Lower leg skin (tissue), 4 donors: ENCODE measurements around the gene OR4K15. TPM values are rescaled to one million over a fixed set of nuclear protein-coding genes. Genes with fewer than 3 reads are reported as not detected.

ENCODE experiments used
- DNase-seq, 2 donors: peaks; one replicate each; pipeline ENCODE4 v3.0.0-alpha.2; 2019; ENCODE audit warnings: low spot score in 2 of 2
- H3K4me3 ChIP-seq: fragments of 200-600 bp; sonication (generic); 2 replicates; pipeline ENCODE4 v1.5.1; 2017; ENCODE audit warnings: mild to moderate bottlenecking, low read depth; ENCODE audit not compliant: poor library complexity, severe bottlenecking
- CTCF ChIP-seq, 3 donors: fragments of 450-650 bp; IDR thresholded peaks; one replicate each; pipeline ENCODE4 v1.5.1; 2016; ENCODE audit warnings: antibody characterized with exemption in 3 of 3, mild to moderate bottlenecking in 3 of 3, moderate library complexity in 2 of 3
- POLR2A ChIP-seq, 2 donors: fragments of 450-650 bp; IDR thresholded peaks; one replicate each; pipeline ENCODE4 v1.6.1; 2016 to 2017; ENCODE audit warnings: antibody characterized with exemption in 2 of 2, mild to moderate bottlenecking in 1 of 2, moderate library complexity in 1 of 2
- WGBS, 2 donors: methylation state at CpG; one replicate each; pipeline ENCODE4 v1.1.5; 2018; 5-methylcytosine and 5-hydroxymethylcytosine counted together
- intact Hi-C: fragments of 100-400 bp; cut with DNase I; formaldehyde crosslinking; loops from one replicate; pipeline ENCODE4 v1.15.0; 2023; ENCODE audit warnings: low total_unique reads
- total RNA-seq, 4 donors: library from RNA; depleted of rRNA; stranded (reverse); fragments of >200 nt; gene quantifications; one replicate each; pipeline ENCODE4 v1.1.0, GENCODE V29; 2016

OR4K15 gene
- total RNA-seq, 4 donors from 2014 or later: not detected

- no peak overlapping the region for H3K4me3 ChIP-seq
- WGBS, 2 donors: 69 to 70% methylated on average over 2 of the region's 2 CpGs
- DNase-seq: no peak
- intact Hi-C loops: no loop called here
- TF ChIP-seq POLR2A (IDR thresholded peaks at IDR 0.05): no peak
- TF ChIP-seq CTCF (IDR thresholded peaks at IDR 0.05): no peak
These were observed 18.0 kb downstream of the OR4K15 start for GRCh38 chr14:19993438-19993837.

- TF ChIP-seq POLR2A (IDR thresholded peaks at IDR 0.05) (no peak), CTCF (IDR thresholded peaks at IDR 0.05) (no peak)
- DNase-seq: no peak
- H3K4me3 ChIP-seq: no peak within 1 kb of the TSS
- intact Hi-C loops: no loop called here
These were observed 26.5 kb downstream of the OR4K15 start, which contains the start of gene OR4Q2 for GRCh38 chr14:20001863-20002262. Gene OR4Q2 (plus strand): TSS chr14:20002163.

- no peak for DNase-seq
- 66 to 72% methylated on average over 7 of the region's 7 CpGs for WGBS, 2 donors
- TF ChIP-seq CTCF (IDR thresholded peaks at IDR 0.05) (no peak), POLR2A (IDR thresholded peaks at IDR 0.05) (no peak)
- H3K4me3 ChIP-seq: no peak overlapping the region
- intact Hi-C loops: no loop called here
These were observed 26.9 kb downstream of the OR4K15 start for GRCh38 chr14:20002319-20002718.

GRCh38 chr14:20008156-20008555 lies 32.8 kb downstream of the OR4K15 start:
- intact Hi-C loops: no loop called here
- DNase-seq: no peak
- TF ChIP-seq CTCF (IDR thresholded peaks at IDR 0.05) (no peak), POLR2A (IDR thresholded peaks at IDR 0.05) (no peak)
- no peak overlapping the region for H3K4me3 ChIP-seq

- intact Hi-C loops: no loop called here
- DNase-seq: no peak
- 64 to 75% methylated on average over 2 of the region's 2 CpGs for WGBS, 2 donors
- no peak within 1 kb of the TSS for H3K4me3 ChIP-seq
- TF ChIP-seq CTCF (IDR thresholded peaks at IDR 0.05) (no peak), POLR2A (IDR thresholded peaks at IDR 0.05) (no peak)
These were observed 44.0 kb downstream of the OR4K15 start, which contains the start of gene OR4K14 for GRCh38 chr14:20019257-20019865. Gene OR4K14 (minus strand): TSS chr14:20019307. CDS start chr14:20015193, 4,114 bp downstream.

Other genes with a start within 250 kb of the OR4K15 start
- not detected for gene OR4Q3, start 232.0 kb upstream of the OR4K15 start, total RNA-seq
- not detected for gene OR4M1, start 202.1 kb upstream of the OR4K15 start, total RNA-seq
- not detected for gene OR4N2, start 171.8 kb upstream of the OR4K15 start, total RNA-seq
- not detected for gene OR4K2, start 100.4 kb upstream of the OR4K15 start, total RNA-seq
- gene OR4K5, start 55.0 kb upstream of the OR4K15 start, total RNA-seq: not detected
- not detected for gene OR4K1, start 44.7 kb upstream of the OR4K15 start, total RNA-seq
- gene OR4Q2, start 26.6 kb downstream of the OR4K15 start, total RNA-seq: not detected
- not detected for gene OR4K14, start 43.7 kb downstream of the OR4K15 start, total RNA-seq
- not detected for gene OR4K13, start 60.4 kb downstream of the OR4K15 start, total RNA-seq
- not detected for gene OR4L1, start 84.5 kb downstream of the OR4K15 start, total RNA-seq
- gene OR4K17, start 135.1 kb downstream of the OR4K15 start, total RNA-seq: not detected
- not detected for gene OR4N5, start 163.2 kb downstream of the OR4K15 start, total RNA-seq
- gene OR11G2, start 215.3 kb downstream of the OR4K15 start, total RNA-seq: not detected
- gene OR11H6, start 248.1 kb downstream of the OR4K15 start, total RNA-seq: not detected